ENCODE results near the gene DENND1B. TPM values are rescaled to one million over a fixed set of nuclear protein-coding genes. Genes with fewer than 3 reads are reported as not detected.

Gene DENND1B
- total RNA-seq, 1 donor from 2014 or later = 17.2 TPM

- H3K4me1 ChIP-seq = no peaks in the 10 kb centered on the region
- H3K36me3 ChIP-seq = no peaks in the 10 kb centered on the region
- TF ChIP-seq CTCF (IDR thresholded peaks at IDR 0.05) (no peak), POLR2AphosphoS5 (IDR thresholded peaks at IDR 0.05; ENCODE audit: insufficient read depth in 1 of 2, low read depth in 1 of 2) (no peak), POLR2A (IDR thresholded peaks at IDR 0.05) (no peak)
- intact Hi-C loops (cut with DNase I) = no loop called here
- H3K27ac ChIP-seq = no peak overlapping the region
- DNase-seq (ENCODE audit: extremely low spot score in 2 of 2) = no peak
- H3K9me3 ChIP-seq = peaks cover 6% of the 10 kb centered on the region
- no peak overlapping the region for H3K4me3 ChIP-seq
- no peaks in the 10 kb centered on the region for H3K27me3 ChIP-seq
Measured at GRCh38 chr1:197683280-197683679, 92.0 kb downstream of the DENND1B start.

DNA sequence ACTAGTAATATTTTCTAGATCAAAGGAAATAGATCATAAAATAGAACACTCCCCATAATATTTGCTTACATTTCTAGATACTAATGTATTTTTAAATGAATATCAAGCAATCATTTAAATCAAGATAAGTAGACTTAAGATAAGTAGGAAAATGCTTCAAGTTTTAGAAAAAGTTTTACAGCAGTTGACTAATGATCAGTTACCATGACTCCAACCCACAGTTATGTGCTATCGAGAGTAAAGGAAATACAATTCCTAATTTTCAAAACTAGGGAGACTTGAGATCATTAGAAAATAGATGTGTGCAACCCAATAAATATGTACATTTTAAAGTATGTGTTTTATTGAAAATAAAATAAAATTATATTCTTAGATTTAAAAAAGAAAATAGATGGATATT lies 95.0 kb downstream of the DENND1B start:
- Histone ChIP-seq H3K9me3 (no peaks in the 10 kb centered on the region), H3K27me3 (no peaks in the 10 kb centered on the region), H3K4me1 (peaks cover 8% of the 10 kb centered on the region), H3K27ac (no peak overlapping the region), H3K4me3 (no peak overlapping the region), H3K36me3 (no peaks in the 10 kb centered on the region)
- intact Hi-C loops (cut with DNase I) = no loop called here
- no peak for TF ChIP-seq POLR2A (IDR thresholded peaks at IDR 0.05)
- no peak for TF ChIP-seq POLR2AphosphoS5 (IDR thresholded peaks at IDR 0.05; ENCODE audit: insufficient read depth in 1 of 2, low read depth in 1 of 2)
- TF ChIP-seq CTCF (IDR thresholded peaks at IDR 0.05) = no peak
- DNase-seq (ENCODE audit: extremely low spot score in 2 of 2) = no peak

- intact Hi-C loops (cut with DNase I) = no loop called here
Measured at GRCh38 chr1:197677752-197678295, 97.5 kb downstream of the DENND1B start.

DNA sequence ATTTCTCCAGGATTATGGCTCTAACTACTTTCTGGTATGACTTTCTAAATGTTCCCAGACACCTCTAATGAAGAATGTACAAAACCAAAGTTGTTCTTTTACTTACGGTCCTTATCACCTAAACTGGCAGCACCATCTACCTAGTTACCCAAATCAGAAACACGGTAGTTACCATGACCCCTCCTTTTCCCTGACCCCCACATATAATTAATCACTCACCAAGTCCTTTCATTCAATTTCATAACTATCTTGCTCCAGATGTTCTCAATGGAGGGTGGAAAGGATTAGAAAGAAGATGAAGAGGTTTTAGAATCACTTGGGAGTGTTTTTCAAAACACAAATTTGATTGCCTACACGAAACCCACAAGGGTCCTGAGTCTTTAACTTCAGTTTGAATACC lies 98.0 kb downstream of the DENND1B start:
- no peak for DNase-seq (ENCODE audit: extremely low spot score in 2 of 2)
- Histone ChIP-seq H3K4me3 (no peak overlapping the region), H3K36me3 (no peaks in the 10 kb centered on the region), H3K27me3 (no peaks in the 10 kb centered on the region), H3K27ac (no peak overlapping the region), H3K9me3 (no peaks in the 10 kb centered on the region), H3K4me1 (peaks cover 11% of the 10 kb centered on the region)
- intact Hi-C loops (cut with DNase I) = no loop called here
- TF ChIP-seq POLR2A (IDR thresholded peaks at IDR 0.05) (no peak), POLR2AphosphoS5 (IDR thresholded peaks at IDR 0.05; ENCODE audit: insufficient read depth in 1 of 2, low read depth in 1 of 2) (no peak), CTCF (IDR thresholded peaks at IDR 0.05) (no peak)

More at GRCh38 chr1:197677752-197678295, 97.5 kb downstream of the DENND1B start:
- Histone ChIP-seq H3K36me3 (no peaks in the 10 kb centered on the region), H3K4me1 (peaks cover 11% of the 10 kb centered on the region), H3K27ac (no peak overlapping the region), H3K4me3 (no peak overlapping the region), H3K27me3 (no peaks in the 10 kb centered on the region), H3K9me3 (no peaks in the 10 kb centered on the region)
- TF ChIP-seq POLR2AphosphoS5 (IDR thresholded peaks at IDR 0.05; ENCODE audit: insufficient read depth in 1 of 2, low read depth in 1 of 2) (no peak), CTCF (IDR thresholded peaks at IDR 0.05) (no peak), POLR2A (IDR thresholded peaks at IDR 0.05) (no peak)
- DNase-seq (ENCODE audit: extremely low spot score in 2 of 2) = no peak

GRCh38 chr1:197675583-197676208 lies 99.6 kb downstream of the DENND1B start:
- no peak for DNase-seq (ENCODE audit: extremely low spot score in 2 of 2)
- Histone ChIP-seq H3K27me3 (no peaks in the 10 kb centered on the region), H3K27ac (no peak overlapping the region), H3K36me3 (no peaks in the 10 kb centered on the region), H3K4me1 (peaks cover 11% of the 10 kb centered on the region), H3K9me3 (no peaks in the 10 kb centered on the region), H3K4me3 (peak overlapping the region in 1 of 2 donors; percentile 18)
- intact Hi-C loops (cut with DNase I) = no loop called here
- TF ChIP-seq POLR2AphosphoS5 (IDR thresholded peaks at IDR 0.05; ENCODE audit: insufficient read depth in 1 of 2, low read depth in 1 of 2) (no peak), CTCF (IDR thresholded peaks at IDR 0.05) (no peak), POLR2A (IDR thresholded peaks at IDR 0.05) (no peak)
